ENCODE measurements around the gene FOXP1. TPM values are rescaled to one million over a fixed set of nuclear protein-coding genes. Genes with fewer than 3 reads are reported as not detected.

The FOXP1 gene
- total and polyA plus RNA-seq, 9 of the 15 experiments (the other 6 are each of a cell fraction or from before 2014, with no cell fraction given): 7.7 to 34.5 (median 13.7) TPM

DNA sequence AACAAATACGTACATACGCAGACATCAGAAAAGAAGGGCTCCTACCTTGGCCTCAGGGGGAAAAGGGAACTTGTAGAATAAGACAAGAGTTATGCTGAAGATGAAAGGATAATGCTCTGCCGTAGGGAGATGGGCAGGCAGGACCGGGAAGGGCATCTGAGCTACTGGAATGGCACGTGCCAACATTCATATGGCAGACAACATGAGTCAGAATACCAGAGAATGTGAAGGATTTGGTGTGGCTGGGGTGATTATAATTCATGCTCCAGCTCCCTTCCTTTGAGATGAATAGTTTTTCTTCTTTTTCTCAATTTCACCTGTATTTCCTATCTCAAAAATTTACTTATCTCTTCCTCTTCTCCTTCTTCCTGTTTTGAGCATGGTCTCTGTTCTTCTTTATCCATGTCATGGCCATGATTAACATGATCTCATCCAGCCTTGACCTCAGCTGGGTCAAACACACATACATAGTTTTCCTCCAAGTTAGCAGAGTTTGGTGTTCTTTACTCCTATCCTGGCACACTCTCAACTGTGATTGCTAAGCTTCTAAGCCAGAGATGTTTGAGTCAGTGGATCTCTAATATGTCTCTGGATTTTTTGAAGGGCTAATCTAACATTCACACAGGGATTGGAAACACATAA lies 507.0 kb downstream of the FOXP1 start (continued):
- TF ChIP-seq, protein P1, sequence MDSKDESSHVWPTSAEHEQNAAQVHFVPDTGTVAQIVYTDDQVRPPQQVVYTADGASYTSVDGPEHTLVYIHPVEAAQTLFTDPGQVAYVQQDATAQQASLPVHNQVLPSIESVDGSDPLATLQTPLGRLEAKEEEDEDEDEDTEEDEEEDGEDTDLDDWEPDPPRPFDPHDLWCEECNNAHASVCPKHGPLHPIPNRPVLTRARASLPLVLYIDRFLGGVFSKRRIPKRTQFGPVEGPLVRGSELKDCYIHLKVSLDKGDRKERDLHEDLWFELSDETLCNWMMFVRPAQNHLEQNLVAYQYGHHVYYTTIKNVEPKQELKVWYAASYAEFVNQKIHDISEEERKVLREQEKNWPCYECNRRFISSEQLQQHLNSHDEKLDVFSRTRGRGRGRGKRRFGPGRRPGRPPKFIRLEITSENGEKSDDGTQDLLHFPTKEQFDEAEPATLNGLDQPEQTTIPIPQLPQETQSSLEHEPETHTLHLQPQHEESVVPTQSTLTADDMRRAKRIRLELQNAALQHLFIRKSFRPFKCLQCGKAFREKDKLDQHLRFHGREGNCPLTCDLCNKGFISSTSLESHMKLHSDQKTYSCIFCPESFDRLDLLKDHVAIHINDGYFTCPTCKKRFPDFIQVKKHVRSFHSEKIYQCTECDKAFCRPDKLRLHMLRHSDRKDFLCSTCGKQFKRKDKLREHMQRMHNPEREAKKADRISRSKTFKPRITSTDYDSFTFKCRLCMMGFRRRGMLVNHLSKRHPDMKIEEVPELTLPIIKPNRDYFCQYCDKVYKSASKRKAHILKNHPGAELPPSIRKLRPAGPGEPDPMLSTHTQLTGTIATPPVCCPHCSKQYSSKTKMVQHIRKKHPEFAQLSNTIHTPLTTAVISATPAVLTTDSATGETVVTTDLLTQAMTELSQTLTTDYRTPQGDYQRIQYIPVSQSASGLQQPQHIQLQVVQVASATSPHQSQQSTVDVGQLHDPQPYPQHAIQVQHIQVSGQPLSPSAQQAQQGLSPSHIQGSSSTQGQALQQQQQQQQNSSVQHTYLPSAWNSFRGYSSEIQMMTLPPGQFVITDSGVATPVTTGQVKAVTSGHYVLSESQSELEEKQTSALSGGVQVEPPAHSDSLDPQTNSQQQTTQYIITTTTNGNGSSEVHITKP (IDR thresholded peaks at IDR 0.05; ENCODE audit: partially characterized antibody): no peak
- no peak for TF ChIP-seq ERF (CRISPR knock-in tag; IDR thresholded peaks at IDR 0.05)
- TF ChIP-seq HNRNPUL1 (IDR thresholded peaks at IDR 0.05; ENCODE audit: low read length): no peak
- no peak for TF ChIP-seq RFX1 (IDR thresholded peaks at IDR 0.05)
- TF ChIP-seq, protein P2, sequence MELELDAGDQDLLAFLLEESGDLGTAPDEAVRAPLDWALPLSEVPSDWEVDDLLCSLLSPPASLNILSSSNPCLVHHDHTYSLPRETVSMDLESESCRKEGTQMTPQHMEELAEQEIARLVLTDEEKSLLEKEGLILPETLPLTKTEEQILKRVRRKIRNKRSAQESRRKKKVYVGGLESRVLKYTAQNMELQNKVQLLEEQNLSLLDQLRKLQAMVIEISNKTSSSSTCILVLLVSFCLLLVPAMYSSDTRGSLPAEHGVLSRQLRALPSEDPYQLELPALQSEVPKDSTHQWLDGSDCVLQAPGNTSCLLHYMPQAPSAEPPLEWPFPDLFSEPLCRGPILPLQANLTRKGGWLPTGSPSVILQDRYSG (tag; conservative IDR thresholded peaks at IDR 0.05; ENCODE audit: low read depth): no peak
- no peak for TF ChIP-seq RBFOX2 (IDR thresholded peaks at IDR 0.05; ENCODE audit: low read depth, low read length)
- no peak for TF ChIP-seq KDM1A (IDR thresholded peaks at IDR 0.05)
